ENCODE measurements around the gene ZBTB12.
A peak's percentile ranks its signal among the peaks of the same experiment; 100 is the strongest.

The ZBTB12 gene

GRCh38 chr6:31862344-31863235 lies 39.3 kb downstream of the ZBTB12 start, which contains the start of gene NEU1 (continued):
- TF ChIP-seq ZNF18 (tag by site-specific recombination; IDR thresholded peaks at IDR 0.05) (no peak), ZFP37 (tag by site-specific recombination; IDR thresholded peaks at IDR 0.05) (no peak), OVOL3 (tag by site-specific recombination; IDR thresholded peaks at IDR 0.05) (no peak), REPIN1 (tag by site-specific recombination; IDR thresholded peaks at IDR 0.05; ENCODE audit: low read depth) (no peak), ZNF747 (tag by site-specific recombination; IDR thresholded peaks at IDR 0.05) (no peak), ZNF174 (tag by site-specific recombination; IDR thresholded peaks at IDR 0.05) (no peak), ZNF169 (tag by site-specific recombination; IDR thresholded peaks at IDR 0.05) (0 out of 2 replicates have a peak, but pooled peaks have one; percentile 19), ZNF785 (tag by site-specific recombination; IDR thresholded peaks at IDR 0.05) (no peak), ZNF585B (tag by site-specific recombination; IDR thresholded peaks at IDR 0.05) (no peak), PATZ1 (tag by site-specific recombination; IDR thresholded peaks at IDR 0.05) (peak; percentile 26; the same call in 1 of the 2 replicates), GLIS1 (tag by site-specific recombination; IDR thresholded peaks at IDR 0.05) (peak; percentile 58), ZNF157 (tag by site-specific recombination; IDR thresholded peaks at IDR 0.05) (no peak), ZNF792 (tag by site-specific recombination; IDR thresholded peaks at IDR 0.05) (no peak), EGR2 (tag by site-specific recombination; IDR thresholded peaks at IDR 0.05; ENCODE audit: low read depth) (no peak), ZNF239 (tag by site-specific recombination; IDR thresholded peaks at IDR 0.05) (no peak), ZSCAN30 (tag by site-specific recombination; IDR thresholded peaks at IDR 0.05) (no peak), ZNF146 (tag by site-specific recombination; IDR thresholded peaks at IDR 0.05) (no peak), ZNF132 (tag by site-specific recombination; IDR thresholded peaks at IDR 0.05; ENCODE audit: borderline replicate concordance) (no peak), ZNF626 (tag by site-specific recombination; IDR thresholded peaks at IDR 0.05) (no peak), HOXC10 (CRISPR knock-in tag; IDR thresholded peaks at IDR 0.05) (no peak), ZNF580 (tag by site-specific recombination; IDR thresholded peaks at IDR 0.05) (no peak), ZNF529 (tag by site-specific recombination; IDR thresholded peaks at IDR 0.05; ENCODE audit: insufficient replicate concordance) (no peak), GLIS2 (tag by site-specific recombination; IDR thresholded peaks at IDR 0.05) (peak; percentile 92), SALL2 (tag by site-specific recombination; IDR thresholded peaks at IDR 0.05; ENCODE audit: borderline replicate concordance) (no peak), KLF10 (tag by site-specific recombination; IDR thresholded peaks at IDR 0.05) (peak; percentile 88; the same call in 1 of the 2 replicates), ZNF549 (tag by site-specific recombination; IDR thresholded peaks at IDR 0.05) (no peak), ZNF266 (tag by site-specific recombination; IDR thresholded peaks at IDR 0.05; ENCODE audit: low read depth) (no peak), ZNF214 (tag by site-specific recombination; IDR thresholded peaks at IDR 0.05; ENCODE audit: borderline replicate concordance) (no peak), ZNF544 (tag by site-specific recombination; IDR thresholded peaks at IDR 0.05) (no peak), ZNF830 (tag by site-specific recombination; IDR thresholded peaks at IDR 0.05; ENCODE audit: low read depth) (no peak), ZNF423 (tag by site-specific recombination; IDR thresholded peaks at IDR 0.05) (no peak), ZNF624 (tag by site-specific recombination; IDR thresholded peaks at IDR 0.05) (no peak), ZBTB1 (tag by site-specific recombination; IDR thresholded peaks at IDR 0.05) (no peak), HIC1 (tag by site-specific recombination; IDR thresholded peaks at IDR 0.05) (peak; percentile 85; the same call in 1 of the 2 replicates), ZNF600 (tag by site-specific recombination; IDR thresholded peaks at IDR 0.05) (no peak), ZNF670 (tag by site-specific recombination; IDR thresholded peaks at IDR 0.05; ENCODE audit: low read depth) (no peak), ZNF791 (tag by site-specific recombination; IDR thresholded peaks at IDR 0.05) (no peak)
